GM21619 (cell line): Measurements from ENCODE around the gene ARPP19.
"Not testable (repeated sequence)": the region's sequence is repeated elsewhere in the genome, so short reads cannot be mapped to it uniquely, and the experiment has no call there.

ENCODE experiments used
- ATAC-seq: cut with Tn5 transposase; IDR thresholded peaks from one replicate; pipeline ENCODE4 v1.9.1; 2021; ENCODE audit not compliant: unreplicated experiment

Gene ARPP19

GRCh38 chr15:52551762-52552161 lies 17.1 kb downstream of the ARPP19 start:
- ATAC-seq, result no peak

- ATAC-seq, result not testable (repeated sequence)
Measured at GRCh38 chr15:52551186-52551585, 17.6 kb downstream of the ARPP19 start.

GRCh38 chr15:52546031-52546751 lies 22.6 kb downstream of the ARPP19 start:
- ATAC-seq, result no peak

GRCh38 chr15:52540374-52541012 lies 28.3 kb downstream of the ARPP19 start:
- ATAC-seq, result no peak

- no peak for ATAC-seq
Measured at GRCh38 chr15:52537459-52537858, 31.4 kb downstream of the ARPP19 start.

- ATAC-seq, result no peak
Measured at GRCh38 chr15:52532427-52532826, 36.4 kb downstream of the ARPP19 start.

- no peak for ATAC-seq
Measured at GRCh38 chr15:52529940-52530339, 38.9 kb downstream of the ARPP19 start.

- no peak for ATAC-seq
Measured at GRCh38 chr15:52529341-52529924, 39.4 kb downstream of the ARPP19 start.

GRCh38 chr15:52528564-52529340 lies 40.1 kb downstream of the ARPP19 start, which contains the start of gene MYO5A:
Gene MYO5A (minus strand): TSS chr15:52528880. CDS start chr15:52528806, 74 bp downstream.
- ATAC-seq, result peak; percentile 83

GRCh38 chr15:52527911-52528563 lies 40.8 kb downstream of the ARPP19 start:
- peak; percentile 9 for ATAC-seq

GRCh38 chr15:52527196-52527910 lies 41.5 kb downstream of the ARPP19 start:
- no peak for ATAC-seq

- ATAC-seq, result no peak
Measured at GRCh38 chr15:52524223-52525136, 44.4 kb downstream of the ARPP19 start.

- no peak for ATAC-seq
Measured at GRCh38 chr15:52523647-52524046, 45.2 kb downstream of the ARPP19 start.

GRCh38 chr15:52523192-52523591 lies 45.6 kb downstream of the ARPP19 start:
- no peak for ATAC-seq

- no peak for ATAC-seq
Measured at GRCh38 chr15:52521682-52522081, 47.1 kb downstream of the ARPP19 start.

- ATAC-seq, result no peak
Measured at GRCh38 chr15:52520421-52520820, 48.4 kb downstream of the ARPP19 start.

- ATAC-seq, result no peak
Measured at GRCh38 chr15:52518487-52519371, 50.1 kb downstream of the ARPP19 start.

- no peak for ATAC-seq
Measured at GRCh38 chr15:52517014-52517413, 51.8 kb downstream of the ARPP19 start.
